GM18907 (cell line): Measurements from ENCODE around the gene CASP10.
A peak's percentile ranks its signal among the peaks of the same experiment; 100 is the strongest.
"Not testable (repeated sequence)": the region's sequence is repeated elsewhere in the genome, so short reads cannot be mapped to it uniquely, and the experiment has no call there.

Source experiments
- ATAC-seq: cut with Tn5 transposase; IDR thresholded peaks from one replicate; pipeline ENCODE4 v1.9.1; 2021; ENCODE audit warnings: mild to moderate bottlenecking, moderate library complexity; ENCODE audit not compliant: unreplicated experiment

Gene CASP10

GRCh38 chr2:201231781-201232466 lies 49.0 kb downstream of the CASP10 start:
- peak; percentile 49 for ATAC-seq

GRCh38 chr2:201232467-201232815 lies 49.5 kb downstream of the CASP10 start:
- ATAC-seq: no peak

- peak; percentile 89 for ATAC-seq
Measured at GRCh38 chr2:201233192-201233811, 50.4 kb downstream of the CASP10 start.

- peak; percentile 30 for ATAC-seq
Measured at GRCh38 chr2:201233812-201234662, 51.1 kb downstream of the CASP10 start.

- ATAC-seq: no peak
Measured at GRCh38 chr2:201234663-201235135, 51.8 kb downstream of the CASP10 start.

- no peak for ATAC-seq
Measured at GRCh38 chr2:201235860-201236811, 53.2 kb downstream of the CASP10 start.

- no peak for ATAC-seq
Measured at GRCh38 chr2:201237486-201238123, 54.7 kb downstream of the CASP10 start.

GRCh38 chr2:201239167-201239935 lies 56.4 kb downstream of the CASP10 start:
- not testable (repeated sequence) for ATAC-seq

GRCh38 chr2:201242571-201243277 lies 59.8 kb downstream of the CASP10 start:
- no peak for ATAC-seq

- ATAC-seq: no peak
Measured at GRCh38 chr2:201244829-201245228, 61.9 kb downstream of the CASP10 start.

GRCh38 chr2:201246280-201246679 lies 63.3 kb downstream of the CASP10 start:
- ATAC-seq: no peak

GRCh38 chr2:201248288-201248844 lies 65.4 kb downstream of the CASP10 start:
- ATAC-seq: no peak

GRCh38 chr2:201249889-201250288 lies 66.9 kb downstream of the CASP10 start:
- no peak for ATAC-seq

- ATAC-seq: no peak
Measured at GRCh38 chr2:201250741-201251140, 67.8 kb downstream of the CASP10 start.

- no peak for ATAC-seq
Measured at GRCh38 chr2:201254081-201254730, 71.3 kb downstream of the CASP10 start.

GRCh38 chr2:201255408-201256033 lies 72.6 kb downstream of the CASP10 start:
- ATAC-seq: no peak

- no peak for ATAC-seq
Measured at GRCh38 chr2:201256082-201256481, 73.1 kb downstream of the CASP10 start.
